HG02885 (cell line): ENCODE measurements around the gene TIMELESS.
"Not testable (repeated sequence)": the region's sequence is repeated elsewhere in the genome, so short reads cannot be mapped to it uniquely, and the experiment has no call there.

ENCODE experiments used
- ATAC-seq: cut with Tn5 transposase; IDR thresholded peaks from one replicate; pipeline ENCODE4 v1.9.1; 2021; ENCODE audit warnings: mild to moderate bottlenecking; ENCODE audit not compliant: unreplicated experiment, poor library complexity

Gene TIMELESS

GRCh38 chr12:56448860-56449621 is at the start of gene TIMELESS:
Gene TIMELESS (minus strand): TSS chr12:56449426. CDS start chr12:56434170, 15,256 bp downstream.
- ATAC-seq: peak; percentile 97

- ATAC-seq: not testable (repeated sequence)
Observed at GRCh38 chr12:56498126-56498902, 49.1 kb upstream of the TIMELESS start.

GRCh38 chr12:56496704-56497103 is 47.5 kb upstream of the TIMELESS start:
- ATAC-seq: not testable (repeated sequence)

GRCh38 chr12:56494481-56494880 is 45.3 kb upstream of the TIMELESS start:
- not testable (repeated sequence) for ATAC-seq

GRCh38 chr12:56494106-56494415 is 44.8 kb upstream of the TIMELESS start:
- ATAC-seq: not testable (repeated sequence)

GRCh38 chr12:56493409-56494105 is 44.3 kb upstream of the TIMELESS start:
- not testable (repeated sequence) for ATAC-seq

- no peak for ATAC-seq
Observed at GRCh38 chr12:56490360-56490759, 41.1 kb upstream of the TIMELESS start.

GRCh38 chr12:56488041-56488955 is 39.1 kb upstream of the TIMELESS start, which contains the start of gene GLS2:
Gene GLS2 (minus strand): TSS chr12:56488161. CDS start chr12:56488118, 43 bp downstream.
- ATAC-seq: peak; percentile 96

- peak; percentile 25 for ATAC-seq
Observed at GRCh38 chr12:56487448-56488040, 38.3 kb upstream of the TIMELESS start.

- no peak for ATAC-seq
Observed at GRCh38 chr12:56486694-56487093, 37.5 kb upstream of the TIMELESS start.

- ATAC-seq: no peak
Observed at GRCh38 chr12:56484566-56484965, 35.3 kb upstream of the TIMELESS start.

- no peak for ATAC-seq
Observed at GRCh38 chr12:56479625-56480024, 30.4 kb upstream of the TIMELESS start.

- ATAC-seq: no peak
Observed at GRCh38 chr12:56477521-56478225, 28.4 kb upstream of the TIMELESS start.

- no peak for ATAC-seq
Observed at GRCh38 chr12:56476972-56477432, 27.8 kb upstream of the TIMELESS start.

- ATAC-seq: no peak
Observed at GRCh38 chr12:56476143-56476542, 26.9 kb upstream of the TIMELESS start.

- no peak for ATAC-seq
Observed at GRCh38 chr12:56474389-56474788, 25.2 kb upstream of the TIMELESS start.

GRCh38 chr12:56469007-56469930 is 20.0 kb upstream of the TIMELESS start:
- no peak for ATAC-seq
